ENCODE measurements around the gene APP.
"Not testable (repeated sequence)": the region's sequence is repeated elsewhere in the genome, so short reads cannot be mapped to it uniquely, and the experiment has no call there.

Gene APP

DNA sequence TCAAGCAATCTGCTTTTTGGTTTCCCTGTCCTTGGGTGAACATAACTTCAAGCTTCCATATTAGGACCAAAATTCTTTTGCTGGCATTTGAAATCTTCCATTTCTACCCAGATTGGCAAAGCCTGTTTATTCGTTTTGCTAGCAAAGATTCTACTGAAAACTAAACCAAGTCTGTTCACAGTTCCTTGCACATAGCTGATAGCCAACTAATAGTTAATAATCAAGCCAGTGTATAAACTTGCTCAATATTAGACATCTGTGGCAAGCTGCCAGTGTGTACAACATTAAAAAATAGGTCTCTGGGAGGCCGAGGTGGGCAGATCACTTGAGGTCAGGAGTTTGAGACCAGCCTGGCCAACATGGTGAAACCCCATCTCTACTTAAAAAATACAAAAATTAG, 6.3 kb downstream of the APP start:
- no peak for DNase-seq (ENCODE audit: low read depth)

DNA sequence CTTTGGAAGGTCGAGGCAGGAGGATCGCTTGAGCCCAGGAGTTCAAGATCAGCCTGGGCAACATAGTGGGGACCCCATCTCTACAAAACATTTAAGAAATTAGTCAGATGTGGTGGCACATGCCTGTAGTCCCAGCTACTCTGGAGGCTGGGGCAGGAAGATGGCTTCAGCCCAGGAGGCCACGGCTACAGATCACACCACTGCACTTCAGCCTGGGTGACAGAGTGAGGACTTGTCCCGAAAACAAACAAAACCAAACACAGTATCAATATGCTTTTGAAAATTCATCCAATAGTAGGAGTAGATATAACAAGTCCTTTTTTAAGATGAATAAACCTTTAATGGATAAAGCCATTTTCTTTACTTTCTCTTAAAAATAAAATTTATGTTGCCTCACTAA, 8.5 kb downstream of the APP start:
- no peak for DNase-seq (ENCODE audit: low read depth)

DNA sequence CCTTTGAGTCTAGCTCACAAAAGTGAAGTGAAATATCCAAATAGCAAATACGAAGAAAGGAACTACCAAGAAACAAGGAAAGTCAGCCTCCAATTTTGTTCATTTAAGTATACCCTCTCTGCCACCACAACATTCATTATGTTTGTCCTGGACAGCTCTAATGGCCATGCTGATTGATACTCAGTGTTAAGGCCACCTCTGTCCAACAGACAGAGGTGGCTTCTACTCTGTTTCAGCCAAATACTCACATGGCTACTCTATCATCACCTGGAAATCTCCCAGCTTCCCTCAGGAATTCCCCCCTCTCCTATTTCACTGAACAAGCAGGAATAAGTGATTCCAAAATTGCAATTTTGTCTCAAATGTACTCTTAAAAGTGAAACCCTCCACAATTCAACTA, 10.7 kb downstream of the APP start:
- DNase-seq (ENCODE audit: low read depth) = no peak

DNA sequence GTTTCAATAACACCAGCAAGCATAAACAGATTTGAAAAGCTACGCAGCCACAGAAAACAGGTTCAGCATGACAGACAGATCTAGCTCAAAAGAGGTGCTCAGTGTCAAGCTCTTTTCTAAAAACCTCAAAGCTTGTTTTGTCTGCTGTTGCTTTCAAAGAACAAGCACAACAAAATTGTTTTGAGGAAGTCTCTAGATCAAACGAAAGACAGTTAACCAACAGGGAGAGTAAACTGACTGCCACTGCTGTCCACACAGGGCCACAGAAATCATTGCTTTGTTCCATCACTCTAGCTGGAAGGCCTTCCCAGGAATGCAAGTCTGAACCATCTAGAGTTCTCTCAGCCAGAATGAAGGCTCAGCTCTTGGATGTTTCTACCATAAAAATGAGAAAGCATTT, 12.8 kb downstream of the APP start:
- no peak for DNase-seq (ENCODE audit: low read depth)

DNA sequence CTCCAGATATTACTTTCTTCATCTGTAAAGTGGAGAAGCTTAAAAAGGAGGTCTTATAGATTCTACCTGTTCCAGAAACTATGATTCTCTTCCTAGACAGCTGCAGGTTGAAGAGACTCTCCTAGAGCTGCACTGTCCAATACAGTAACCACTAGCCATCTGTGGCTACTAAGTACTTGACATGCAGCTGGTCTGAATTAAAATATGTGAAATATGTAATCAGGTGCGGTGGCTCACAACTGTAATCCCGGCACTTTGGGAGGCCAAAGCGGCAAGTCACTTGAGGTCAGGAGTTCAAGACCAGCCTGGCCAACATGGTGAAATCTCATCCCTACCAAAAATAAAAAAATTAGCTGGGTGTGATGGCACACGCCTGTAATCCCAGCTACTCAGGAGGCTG, 15.8 kb downstream of the APP start:
- DNase-seq (ENCODE audit: low read depth) = no peak

DNA sequence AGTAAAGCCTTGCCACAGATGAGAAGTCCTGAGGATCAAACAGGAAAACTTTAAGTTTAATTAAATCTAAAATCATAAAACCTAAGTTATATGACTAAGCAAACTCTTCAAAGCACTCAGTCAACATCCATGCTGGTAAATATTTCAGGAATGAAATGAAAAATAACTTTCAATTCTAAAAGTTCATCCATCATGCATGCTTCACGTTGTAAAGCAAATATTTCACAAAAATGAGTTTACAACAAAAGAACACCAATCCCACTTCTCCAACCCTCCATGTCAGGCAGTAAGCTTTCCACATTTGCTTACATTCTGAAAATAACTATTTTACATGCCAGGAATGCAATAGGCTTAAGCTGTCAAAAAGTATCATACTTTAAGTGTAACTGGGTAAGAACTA, 16.8 kb downstream of the APP start:
- no peak for DNase-seq (ENCODE audit: low read depth)

DNA sequence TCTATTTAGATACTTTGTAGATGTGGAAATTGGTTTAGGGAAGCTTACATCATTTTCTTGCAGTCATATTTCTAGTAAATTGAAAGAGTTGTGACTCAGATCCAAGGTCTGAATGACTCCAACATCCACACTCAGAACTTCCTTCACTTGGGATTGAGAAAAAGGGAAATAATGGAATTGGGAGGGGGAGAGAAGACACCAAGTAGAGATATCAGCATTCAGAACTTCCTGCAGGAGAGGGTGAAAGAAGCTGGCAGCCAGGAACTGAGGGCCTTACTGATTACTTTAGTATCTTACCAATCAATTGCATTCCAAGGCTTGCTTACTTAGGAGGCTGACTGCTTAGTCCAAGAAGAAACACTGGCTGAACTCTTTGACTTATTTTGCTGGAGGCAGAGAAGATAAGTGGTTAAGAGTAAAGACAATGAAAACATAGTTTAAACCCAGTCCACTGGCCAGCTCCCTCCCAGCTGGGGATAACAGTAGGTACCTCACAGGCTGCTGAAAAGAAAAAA, 21.7 kb downstream of the APP start:
- peak; percentile 27 for DNase-seq (ENCODE audit: low read depth)

DNA sequence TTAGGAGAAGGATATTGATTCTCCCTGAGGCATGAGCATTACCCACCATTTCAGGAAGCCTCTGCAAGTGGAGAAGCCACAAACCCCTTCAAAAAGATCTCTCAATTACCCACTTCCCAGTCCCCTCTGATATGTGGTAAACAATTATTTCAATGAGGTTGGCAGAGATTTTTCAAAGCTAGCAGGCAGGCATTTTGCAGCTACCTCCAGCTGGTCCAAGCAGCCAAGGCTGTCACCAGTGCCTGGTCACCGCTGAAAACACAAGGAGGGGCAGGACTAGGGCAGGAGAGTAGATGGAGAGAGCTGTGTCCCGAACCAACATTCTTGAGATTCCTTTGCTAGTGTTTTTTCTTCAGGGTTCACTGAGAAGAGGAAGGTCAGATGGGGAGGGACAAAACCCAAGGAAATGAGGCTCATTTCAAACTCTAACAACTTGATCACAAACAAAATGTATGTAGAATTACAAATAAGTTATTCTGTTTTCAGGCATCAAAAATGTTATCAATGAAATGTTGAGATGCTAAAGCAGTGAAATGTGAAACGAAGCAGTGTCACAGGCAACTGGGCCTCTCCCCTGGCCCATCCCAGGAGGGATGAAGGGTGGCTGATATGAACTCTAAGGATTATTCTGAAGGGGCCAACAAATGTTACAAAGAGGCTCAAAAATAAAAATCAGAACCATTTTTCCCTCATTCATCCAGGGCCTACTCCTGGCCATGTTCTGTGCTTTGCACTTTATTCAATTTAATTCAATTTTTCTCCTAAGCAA, 22.3 kb downstream of the APP start:
- peak; percentile 66 for DNase-seq (ENCODE audit: low read depth)

DNA sequence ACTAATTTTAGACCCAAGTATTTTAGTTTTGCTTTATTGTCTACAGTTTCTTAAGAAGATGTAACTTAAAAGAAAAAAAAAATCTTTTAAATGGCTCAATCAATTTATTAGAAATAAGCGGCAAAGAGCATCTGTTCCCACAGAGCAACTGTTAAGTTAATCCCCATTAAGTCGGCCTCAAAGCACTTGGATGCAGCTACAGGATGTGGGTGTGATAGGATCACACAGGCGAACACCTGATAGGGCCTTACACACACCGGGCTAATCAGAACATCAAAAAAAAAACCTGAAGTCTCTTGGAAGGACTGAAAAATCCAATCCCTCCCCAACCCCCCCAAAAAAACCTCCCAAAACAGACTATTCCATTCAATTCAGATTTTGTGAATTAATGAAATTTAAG, 23.0 kb downstream of the APP start:
- DNase-seq (ENCODE audit: low read depth) = no peak

DNA sequence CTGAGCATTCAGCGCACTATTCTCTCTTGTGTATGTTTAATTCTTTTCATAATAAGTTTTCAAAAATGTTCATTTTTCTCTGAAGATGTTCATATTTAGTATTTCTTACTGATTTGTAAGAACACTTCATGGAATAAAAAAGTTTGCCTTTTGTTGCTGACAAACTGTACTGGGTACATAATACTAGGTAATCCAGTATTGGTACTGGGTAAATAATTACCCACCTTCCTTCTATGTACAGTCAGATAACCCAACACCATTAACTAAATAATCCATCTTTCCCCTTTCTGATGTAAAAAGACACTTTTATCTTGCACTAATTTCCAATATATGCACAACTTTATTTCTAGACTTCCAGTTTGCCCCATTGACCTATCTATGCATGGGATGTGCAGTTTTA, 23.9 kb downstream of the APP start:
- no peak for DNase-seq (ENCODE audit: low read depth)

DNA sequence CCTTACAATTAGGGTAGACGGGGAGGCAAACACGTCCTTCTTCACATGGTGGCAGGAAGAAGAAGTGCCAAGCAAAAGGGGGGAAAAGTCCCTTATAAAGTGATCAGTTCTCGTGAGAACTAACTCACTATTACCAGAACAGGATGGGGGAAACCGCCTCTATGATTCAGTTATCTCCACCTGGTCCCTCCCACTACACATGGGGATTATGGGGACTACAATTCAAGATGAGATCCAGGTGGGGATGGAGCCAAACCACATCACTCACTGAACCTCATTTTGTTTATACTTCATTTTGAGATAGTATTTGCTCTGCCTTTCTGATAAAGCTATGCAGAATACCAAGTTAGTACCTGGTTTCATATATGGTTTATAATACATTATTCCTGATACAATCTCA, 26.5 kb downstream of the APP start:
- no peak for DNase-seq (ENCODE audit: low read depth)

DNA sequence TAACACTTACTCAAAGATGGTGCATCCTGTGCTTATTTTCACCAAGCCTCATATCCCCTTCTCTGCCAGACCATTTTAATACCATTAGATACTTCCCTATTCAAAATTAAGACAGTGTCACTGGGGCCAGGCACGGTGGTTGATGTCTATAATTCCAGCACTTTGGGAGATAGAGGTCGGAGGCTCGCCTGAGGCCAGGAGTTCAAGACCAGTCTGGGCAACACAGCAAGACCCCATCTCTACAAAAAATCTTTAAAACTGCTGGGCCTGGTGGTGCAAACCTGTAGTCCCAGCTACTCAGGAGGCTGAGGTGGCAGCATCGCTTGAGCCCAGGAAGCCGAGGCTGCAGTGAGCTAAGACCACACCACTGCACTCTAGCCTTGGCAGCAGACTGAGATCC, 28.2 kb downstream of the APP start:
- no peak for DNase-seq (ENCODE audit: low read depth)

DNA sequence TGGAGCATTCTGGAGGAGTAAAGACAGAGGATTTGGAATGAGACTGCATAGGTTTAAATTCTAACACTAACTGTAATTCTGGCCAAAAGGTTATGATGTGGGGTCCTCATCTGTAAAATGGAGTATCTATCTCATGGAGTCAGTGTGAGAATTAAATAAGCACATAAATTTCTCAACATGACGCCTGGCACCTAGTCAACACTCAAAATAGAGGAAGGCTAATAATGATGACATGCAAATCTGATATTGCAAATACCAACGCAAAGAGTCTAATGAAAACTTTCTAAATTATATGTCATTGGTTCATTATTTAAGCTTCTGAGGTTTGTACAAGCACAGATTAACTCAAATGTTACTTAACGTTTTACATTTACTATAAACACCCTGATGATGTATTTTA, 29.6 kb downstream of the APP start:
- no peak for DNase-seq (ENCODE audit: low read depth)

DNA sequence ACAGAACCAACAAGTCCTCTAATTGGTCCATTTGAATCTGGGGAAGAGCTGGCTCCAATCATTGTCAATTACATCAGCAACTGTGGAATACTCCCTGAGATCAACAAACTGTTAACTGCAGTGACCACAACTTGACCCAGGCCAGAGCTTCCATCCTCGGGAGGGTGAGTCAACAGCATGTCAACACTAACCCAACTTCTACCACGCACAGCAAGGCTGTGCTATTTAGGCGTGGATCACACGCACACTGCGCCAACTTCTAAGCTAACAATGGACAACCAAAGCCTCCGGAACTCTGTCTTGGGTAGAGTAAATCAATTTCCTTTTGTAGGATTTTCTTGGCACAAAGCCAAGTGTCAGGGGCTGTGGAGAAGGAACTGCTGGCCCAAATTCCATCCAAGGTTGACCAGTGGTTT, 30.4 kb downstream of the APP start:
- peak; percentile 92 for DNase-seq (ENCODE audit: low read depth)

DNA sequence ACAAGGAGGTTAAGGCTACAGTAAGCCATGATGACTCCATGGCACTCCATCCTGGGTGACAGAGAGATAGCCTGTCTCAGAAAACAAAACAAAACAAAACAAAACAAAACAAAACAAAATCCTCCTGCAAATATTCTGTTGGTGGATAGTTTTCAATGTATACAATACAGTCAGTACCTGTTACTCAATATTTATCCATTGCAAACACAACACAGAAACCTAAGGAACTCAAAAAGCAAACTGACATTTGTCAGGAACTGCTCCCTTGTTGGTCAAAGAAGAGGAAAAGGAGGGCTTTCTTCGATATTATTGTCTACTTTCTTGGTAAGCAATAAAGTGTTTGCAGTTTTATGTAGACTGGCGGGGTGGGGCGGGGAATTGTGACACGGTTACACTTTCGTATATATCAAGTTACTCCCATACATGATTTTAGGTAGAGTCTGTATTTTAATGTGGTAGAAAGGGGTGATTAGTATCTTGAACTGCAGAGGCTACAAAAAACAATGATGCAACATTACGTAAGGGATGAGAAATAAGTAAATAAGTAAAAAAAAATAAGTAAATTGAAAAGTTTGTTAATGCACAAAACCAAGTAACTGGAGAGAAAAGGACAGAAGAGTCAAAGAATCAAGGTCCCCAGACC, 31.8 kb downstream of the APP start:
- DNase-seq (ENCODE audit: low read depth) = no peak

DNA sequence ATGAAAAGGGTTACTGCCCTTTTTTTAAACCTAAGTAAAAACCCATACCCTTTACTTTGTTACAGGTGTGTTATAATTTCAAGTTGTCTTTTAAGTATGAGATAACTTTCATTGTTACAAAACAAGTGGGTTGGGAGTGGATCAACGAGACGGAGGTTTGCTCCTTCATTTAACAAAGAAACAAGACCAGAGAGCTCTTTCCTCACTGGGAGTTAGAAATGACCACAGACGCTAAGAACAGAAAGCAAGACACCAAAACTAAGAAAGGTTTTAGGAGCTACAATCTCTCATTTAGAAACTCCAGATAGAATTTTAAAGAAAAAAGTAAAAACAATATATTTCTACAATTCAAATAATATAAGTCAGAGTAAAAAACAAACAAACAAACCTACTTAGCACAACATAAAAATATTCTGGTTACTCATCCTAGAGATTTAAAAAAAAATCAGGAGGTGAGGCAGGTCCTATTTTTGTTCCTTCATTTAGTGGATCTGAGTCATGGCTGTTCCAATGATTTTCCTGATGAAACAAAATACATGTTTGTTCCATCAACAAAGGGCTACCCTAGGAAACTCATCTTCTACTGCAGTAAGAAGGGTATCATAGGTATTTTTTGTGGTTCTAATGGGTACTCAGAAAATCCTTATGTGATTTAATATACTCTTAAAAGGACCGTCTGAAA, 33.0 kb downstream of the APP start:
- DNase-seq (ENCODE audit: low read depth) = no peak

DNA sequence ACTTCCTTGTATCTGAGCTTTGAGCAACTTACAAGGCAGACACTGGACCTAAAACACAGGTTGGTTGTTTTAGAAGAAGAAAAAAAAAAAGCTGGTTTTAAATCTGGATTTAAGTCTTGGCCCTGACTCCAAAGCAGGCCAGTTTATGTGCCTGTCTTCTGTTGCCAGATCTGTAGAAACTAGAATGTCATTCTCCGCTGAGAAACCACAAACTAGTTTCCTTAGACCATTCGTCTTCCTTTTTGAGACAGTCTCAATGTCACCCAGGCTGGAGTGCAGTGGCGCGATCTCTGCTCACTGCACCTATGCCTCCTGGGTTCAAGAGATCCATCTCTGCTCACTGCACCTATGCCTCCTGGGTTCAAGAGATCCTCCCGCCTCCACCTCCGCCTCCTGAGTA, 33.9 kb downstream of the APP start:
- DNase-seq (ENCODE audit: low read depth) = no peak

DNA sequence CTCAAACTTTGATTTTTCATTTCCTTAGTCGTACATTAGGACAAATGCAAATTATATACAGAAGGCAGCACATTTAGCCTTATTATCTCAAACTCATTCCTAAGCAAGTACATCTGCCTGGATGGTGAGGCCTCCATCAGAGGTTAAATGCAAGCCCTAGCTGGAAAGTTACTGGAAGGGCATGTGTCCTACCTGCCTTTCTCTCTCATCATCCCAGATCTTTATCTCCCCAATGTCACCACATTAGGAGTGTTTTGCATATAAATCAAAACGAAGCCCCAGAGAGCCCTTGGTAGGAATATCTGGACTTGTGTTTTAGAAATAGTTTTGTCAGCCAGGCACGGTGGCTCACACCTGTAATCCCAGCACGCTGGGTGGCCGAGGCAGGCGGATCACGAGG, 35.0 kb downstream of the APP start:
- DNase-seq (ENCODE audit: low read depth) = no peak

DNA sequence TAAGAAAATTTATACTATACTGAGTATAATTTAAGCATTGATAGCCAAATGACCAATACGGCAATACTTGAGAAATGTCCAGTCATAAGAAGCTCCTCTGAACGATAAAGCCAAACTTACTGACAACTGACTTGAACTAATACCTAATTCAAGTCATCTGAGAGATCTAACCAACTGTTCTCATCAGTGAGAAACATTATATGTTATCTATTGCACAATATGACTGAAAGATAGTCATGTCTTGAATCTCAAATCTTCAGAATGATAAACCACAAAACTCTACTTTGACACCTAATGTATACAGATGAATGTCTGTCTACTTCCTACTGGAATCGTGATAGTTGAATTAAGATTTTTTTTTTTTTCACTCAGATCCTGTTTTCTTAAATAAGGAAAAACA, 39.0 kb downstream of the APP start:
- DNase-seq (ENCODE audit: low read depth) = no peak

DNA sequence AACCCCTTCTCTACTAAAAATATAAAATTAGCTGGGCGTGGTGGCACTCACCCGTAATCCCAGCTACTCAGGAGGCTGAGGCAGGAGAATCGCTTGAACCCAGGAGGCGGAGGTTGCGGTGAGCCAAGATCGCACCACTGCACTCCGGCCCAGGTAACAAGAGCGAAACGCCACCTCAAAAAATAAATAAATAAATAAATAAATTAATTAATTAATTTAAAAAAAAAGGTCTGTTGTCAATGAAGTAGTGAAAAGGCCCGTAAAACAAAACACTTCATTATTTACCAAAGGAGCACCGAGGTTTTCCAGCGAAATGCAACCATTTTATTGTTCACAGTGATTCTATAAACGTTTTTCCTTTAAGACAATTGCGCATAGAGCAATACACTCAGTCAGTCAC, 39.5 kb downstream of the APP start:
- not testable (repeated sequence) for DNase-seq (ENCODE audit: low read depth)

DNA sequence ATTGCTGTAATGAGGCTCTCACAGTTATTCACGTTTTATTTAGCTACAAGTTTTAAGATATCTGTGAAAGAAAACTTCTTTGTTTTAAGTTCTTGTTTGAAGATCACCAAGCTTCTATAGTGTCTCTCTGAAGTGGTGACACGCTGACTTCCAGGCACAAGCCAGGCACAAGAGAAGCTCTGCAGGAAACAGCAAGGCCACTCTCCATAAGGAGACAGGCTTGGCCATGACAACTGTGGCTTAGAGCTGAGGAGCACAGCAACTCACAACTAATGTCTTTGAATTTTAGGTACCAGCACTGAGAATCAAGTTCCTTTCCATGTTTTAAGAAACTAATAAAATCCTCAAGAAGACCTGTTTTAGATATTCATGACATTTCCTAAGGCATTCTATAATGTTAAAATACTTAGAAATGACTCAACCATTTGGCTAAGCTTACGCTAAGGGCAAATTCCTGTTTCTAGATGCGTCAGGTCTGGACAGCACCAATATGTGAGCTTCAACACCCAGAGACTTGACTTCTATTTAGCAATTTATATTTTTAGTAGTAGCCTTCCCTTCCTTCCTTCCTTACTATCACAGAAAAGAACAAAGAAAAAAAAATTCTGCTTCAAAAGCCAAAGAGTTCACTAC, 40.2 kb downstream of the APP start:
- no peak for DNase-seq (ENCODE audit: low read depth)

DNA sequence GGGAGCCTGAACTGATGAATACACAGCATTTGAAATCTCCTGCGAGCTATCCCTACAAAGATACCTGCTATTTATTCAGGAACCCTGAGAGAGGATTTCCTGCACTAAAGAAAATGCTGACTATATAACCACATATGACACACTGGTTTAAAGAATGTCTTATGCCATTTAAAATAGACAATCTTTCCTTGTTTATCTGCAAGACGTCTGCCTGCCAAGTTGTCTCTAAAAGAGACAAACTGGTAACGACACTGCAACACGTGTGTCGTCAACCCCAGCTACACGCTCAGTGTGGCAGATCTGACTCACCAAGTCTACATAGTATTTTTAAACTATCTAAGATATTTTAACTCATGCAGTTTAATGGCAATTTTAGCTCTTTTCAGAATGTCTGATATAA, 42.7 kb downstream of the APP start:
- DNase-seq (ENCODE audit: low read depth) = no peak
